ENCODE measurements around the gene ITM2B.

GRCh38 chr13:48318377-48318811 is 85.4 kb downstream of the ITM2B start:
- TF ChIP-seq EP300 (IDR thresholded peaks at IDR 0.05; ENCODE audit: low read depth) (no peak), POLR2AphosphoS5 (IDR thresholded peaks at IDR 0.05) (no peak), POLR2A (IDR thresholded peaks at IDR 0.05) (no peak), CTCF (IDR thresholded peaks at IDR 0.05) (no peak)

Data from transverse colon (tissue), 4 donors.